ENCODE measurements around the gene ARF6.

The ARF6 gene

GRCh38 chr14:49945448-49946319 lies 52.8 kb downstream of the ARF6 start:
- DNase-seq = no peak
